K562 (cell line): Measurements from ENCODE around the gene ERH. TPM values are rescaled to one million over a fixed set of nuclear protein-coding genes. Genes with fewer than 3 reads are reported as not detected.

Experiments used
- C11orf30 ChIP-seq: fragments of 450-650 bp; IDR thresholded peaks from 2 replicates; pipeline ENCODE4 v1.6.1; 2016; ENCODE audit warnings: low read depth, mild to moderate bottlenecking
- FUS ChIP-seq: fragments of 200-400 bp; formaldehyde crosslinking; optimal IDR thresholded peaks from 2 replicates; pipeline ENCODE3; 2017; ENCODE audit warnings: low read depth, low read length
- HMBOX1 ChIP-seq: sonication (generic); IDR thresholded peaks from 2 replicates; pipeline ENCODE4 v1.6.1; 2016
- MLLT1 ChIP-seq, 2 experiments: fragments of 450-650 bp; IDR thresholded peaks; 2 replicates each; pipeline ENCODE4 v1.6.1; 2016
- NFATC3 ChIP-seq: fragments of 450-650 bp; IDR thresholded peaks from 2 replicates; pipeline ENCODE4 v1.6.1; 2017; ENCODE audit warnings: mild to moderate bottlenecking
- PRDM10 ChIP-seq: fragments of 450-650 bp; IDR thresholded peaks from 2 replicates; pipeline ENCODE4 v1.6.1; 2018; ENCODE audit not compliant: partially characterized antibody
- SAFB ChIP-seq: fragments of 200-400 bp; formaldehyde crosslinking; IDR thresholded peaks from 2 replicates; pipeline ENCODE4 v1.6.1; 2017; ENCODE audit warnings: low read depth, low read length, borderline replicate concordance
- SOX6 ChIP-seq: fragments of 450-650 bp; IDR thresholded peaks from 2 replicates; pipeline ENCODE4 v1.6.1; 2014; ENCODE audit warnings: mild to moderate bottlenecking
- TEAD1 ChIP-seq, 2 experiments: fragments of 450-650 bp in 1 of 2; sonication (generic) in 1 of 2; formaldehyde crosslinking; IDR thresholded peaks; 2 replicates each; pipeline versions ENCODE4 v1.4.0 to v1.8.0; 2020 to 2022; ENCODE audit warnings: mild to moderate bottlenecking in 2 of 2, missing genetic modification reagents in 1 of 2
- ZBTB5 ChIP-seq: fragments of 450-650 bp; IDR thresholded peaks from 2 replicates; pipeline ENCODE4 v1.6.1; 2017; ENCODE audit warnings: antibody characterized with exemption
- polyA plus RNA-seq, 8 experiments: library from polyadenylated mRNA; depleted of rRNA in 4 of 8; stranded (reverse) in 5 of 8; unstranded in 3 of 8; fragments of >200 nt; fragmentation: Nextera tagmentation in 2 of 8; fragmentation: Illumina TruSeq in 1 of 8; extraction: Ambion mirVana in 2 of 8; extraction: Trizol in 1 of 8; gene quantifications; 2 replicates each; pipeline versions ENCODE4 v1.2.1 to v1.2.3, GENCODE V29; 2011 to 2014; ENCODE audit warnings: inconsistent platforms in 1 of 8, missing spikeins in 1 of 8
- total RNA-seq, 7 experiments: library from RNA; depleted of rRNA in 6 of 7; stranded (reverse); fragments of >200 nt in 6 of 7; fragmentation: Illumina TruSeq in 2 of 7; extraction: Trizol in 2 of 7; gene quantifications; 2 replicates each; pipeline versions ENCODE4 v1.2.1 to v1.2.3, GENCODE V29; 2011 to 2021; ENCODE audit warnings: low replicate concordance in 1 of 7
- TF ChIP-seq, protein P1 (sequence below): fragments of 450-650 bp; formaldehyde crosslinking; IDR thresholded peaks from 2 replicates; pipeline ENCODE4 v1.4.0; 2022; ENCODE audit warnings: mild to moderate bottlenecking, moderate library complexity

Gene ERH
- total and polyA plus RNA-seq, 9 of the 15 experiments (the other 6 are each of a cell fraction or from before 2014, with no cell fraction given) = 78.2 to 474 (median 250) TPM

GRCh38 chr14:69398053-69398817 is at the start of gene ERH, which contains the start of gene SLC39A9 (continued):
- TF ChIP-seq MLLT1 (IDR thresholded peaks at IDR 0.05) (no peak), NFATC3 (no peak), SAFB (no peak), FUS (no peak), PRDM10 (no peak), HMBOX1 (no peak), TEAD1 (CRISPR knock-in tag; IDR thresholded peaks at IDR 0.05) (no peak), C11orf30 (peak; percentile 86), ZBTB5 (no peak), SOX6 (no peak)
- TF ChIP-seq, protein P1, sequence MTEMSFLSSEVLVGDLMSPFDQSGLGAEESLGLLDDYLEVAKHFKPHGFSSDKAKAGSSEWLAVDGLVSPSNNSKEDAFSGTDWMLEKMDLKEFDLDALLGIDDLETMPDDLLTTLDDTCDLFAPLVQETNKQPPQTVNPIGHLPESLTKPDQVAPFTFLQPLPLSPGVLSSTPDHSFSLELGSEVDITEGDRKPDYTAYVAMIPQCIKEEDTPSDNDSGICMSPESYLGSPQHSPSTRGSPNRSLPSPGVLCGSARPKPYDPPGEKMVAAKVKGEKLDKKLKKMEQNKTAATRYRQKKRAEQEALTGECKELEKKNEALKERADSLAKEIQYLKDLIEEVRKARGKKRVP (CRISPR knock-in tag) = no peak
